ENCODE data around the gene BAIAP2L2.
"Not testable (repeated sequence)": the region's sequence is repeated elsewhere in the genome, so short reads cannot be mapped to it uniquely, and the experiment has no call there.

BAIAP2L2 gene

DNA sequence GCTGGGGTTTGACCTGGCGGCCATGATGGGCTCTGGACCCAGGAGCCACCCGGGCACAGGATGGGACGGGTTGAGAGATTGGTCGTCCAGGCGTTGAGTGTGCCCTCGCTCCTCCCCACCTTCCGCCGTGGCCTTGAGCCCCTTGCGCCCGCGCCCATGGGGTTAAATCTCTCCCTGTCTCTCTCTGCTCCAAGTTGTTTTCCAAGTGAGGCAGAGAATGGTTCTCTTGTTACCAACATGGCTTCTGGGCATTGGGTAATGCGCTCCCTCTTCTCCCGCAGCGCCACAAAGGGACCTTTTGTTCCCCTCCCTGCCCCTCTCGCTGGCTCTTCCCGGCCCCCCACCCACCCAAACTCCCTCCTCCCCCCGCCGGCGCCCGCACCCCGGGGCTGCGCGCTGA lies 72.1 kb downstream of the BAIAP2L2 start:
- Mint-ChIP-seq H3K27ac (no peak overlapping the region), H3K9me3 (no peaks in the 10 kb centered on the region), H3K4me1 (no peaks in the 10 kb centered on the region), H3K27me3 (no peaks in the 10 kb centered on the region), H3K36me3 (ENCODE audit: low read depth) (no peaks in the 10 kb centered on the region), H3K4me3 (no peak overlapping the region)
- DNase-seq (no peak), ATAC-seq (no peak)

DNA sequence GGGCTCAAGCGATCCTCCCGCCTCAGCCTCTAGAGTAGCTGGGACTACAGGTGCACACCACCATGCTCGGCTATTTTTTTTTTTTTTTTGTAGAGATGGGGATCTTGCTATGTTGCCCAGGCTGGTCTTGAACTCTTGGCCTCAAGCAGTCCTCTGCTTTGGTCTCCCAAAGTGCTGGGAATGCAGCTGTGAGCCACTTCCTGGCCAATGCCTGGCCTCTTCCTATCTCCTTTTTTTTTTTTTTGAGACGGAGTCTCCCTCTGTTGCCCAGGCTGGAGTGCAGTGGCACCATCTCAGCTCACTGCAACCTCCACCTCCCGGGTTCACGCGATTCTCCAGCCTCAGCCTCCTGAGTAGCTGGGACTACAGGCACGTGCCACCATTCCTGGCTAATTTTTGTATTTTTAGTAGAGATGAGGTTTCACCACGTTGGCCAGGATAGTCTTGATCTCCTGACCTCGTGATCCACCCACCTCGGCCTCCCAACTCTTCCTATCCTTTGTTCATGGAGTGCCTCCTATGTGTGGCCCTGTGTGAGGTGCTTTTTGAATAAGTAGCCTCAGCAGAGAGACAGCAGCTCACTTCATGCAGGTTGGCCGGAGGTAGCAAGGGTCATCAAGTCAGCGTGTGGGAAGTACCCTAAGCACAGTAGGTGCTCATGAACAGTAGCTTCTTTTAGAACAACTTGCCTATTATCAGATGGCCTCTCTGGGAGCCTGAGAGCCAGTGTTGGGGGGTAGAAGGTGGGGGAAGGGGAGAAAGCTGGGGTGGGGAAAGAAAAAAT lies 72.9 kb downstream of the BAIAP2L2 start:
- DNase-seq; H3K36me3 Mint-ChIP-seq (ENCODE audit: low read depth); H3K27ac Mint-ChIP-seq; H3K4me3 Mint-ChIP-seq; H3K4me1 Mint-ChIP-seq; H3K9me3 Mint-ChIP-seq; H3K27me3 Mint-ChIP-seq; ATAC-seq: not testable (repeated sequence)

- Mint-ChIP-seq H3K27ac (no peak overlapping the region), H3K36me3 (ENCODE audit: low read depth) (no peaks in the 10 kb centered on the region), H3K4me1 (no peaks in the 10 kb centered on the region), H3K27me3 (no peaks in the 10 kb centered on the region), H3K4me3 (no peak overlapping the region), H3K9me3 (no peaks in the 10 kb centered on the region)
- ATAC-seq (no peak), DNase-seq (no peak)
Measured at GRCh38 chr22:38036392-38037062, 74.0 kb downstream of the BAIAP2L2 start.

GRCh38 chr22:38035530-38035885 lies 75.0 kb downstream of the BAIAP2L2 start:
- H3K4me3 Mint-ChIP-seq = no peak overlapping the region
- ATAC-seq = no peak
- H3K27ac Mint-ChIP-seq = no peak overlapping the region

More at GRCh38 chr22:38035530-38035885, 75.0 kb downstream of the BAIAP2L2 start:
- Mint-ChIP-seq H3K36me3 (ENCODE audit: low read depth) (no peaks in the 10 kb centered on the region), H3K27me3 (no peaks in the 10 kb centered on the region), H3K9me3 (no peaks in the 10 kb centered on the region), H3K4me1 (no peaks in the 10 kb centered on the region)
- DNase-seq = no peak

Data from activated naive CD8-positive, alpha-beta T cell treated with anti-CD3 and anti-CD28 coated beads, Interleukin-2, amount 50 U/mL, for 24 hours (primary cell).